GM19452 (cell line): ENCODE measurements around the gene CRYGS.
"Not testable (repeated sequence)": the region's sequence is repeated elsewhere in the genome, so short reads cannot be mapped to it uniquely, and the experiment has no call there.

ENCODE experiments used
- ATAC-seq: cut with Tn5 transposase; IDR thresholded peaks from one replicate; pipeline ENCODE4 v1.9.1; 2021; ENCODE audit not compliant: unreplicated experiment

Gene CRYGS

GRCh38 chr3:186544281-186544680 is at the start of gene CRYGS:
Gene CRYGS, minus strand, starts transcription at chr3:186544380. Its CDS starts 54 bp downstream, at chr3:186544326.
- no peak for ATAC-seq

- ATAC-seq: no peak
Observed at GRCh38 chr3:186593862-186594261, 49.7 kb upstream of the CRYGS start.

- no peak for ATAC-seq
Observed at GRCh38 chr3:186592682-186593081, 48.5 kb upstream of the CRYGS start.

GRCh38 chr3:186590580-186591295 is 46.6 kb upstream of the CRYGS start:
- no peak for ATAC-seq

GRCh38 chr3:186589856-186590579 is 45.8 kb upstream of the CRYGS start:
- ATAC-seq: no peak

GRCh38 chr3:186589121-186589520 is 44.9 kb upstream of the CRYGS start:
- ATAC-seq: no peak

GRCh38 chr3:186588632-186589031 is 44.5 kb upstream of the CRYGS start:
- ATAC-seq: no peak

- no peak for ATAC-seq
Observed at GRCh38 chr3:186587183-186587582, 43.0 kb upstream of the CRYGS start.

- ATAC-seq: not testable (repeated sequence)
Observed at GRCh38 chr3:186586245-186586644, 42.1 kb upstream of the CRYGS start.

GRCh38 chr3:186583831-186584230 is 39.7 kb upstream of the CRYGS start:
- ATAC-seq: no peak

GRCh38 chr3:186582541-186582940 is 38.4 kb upstream of the CRYGS start:
- ATAC-seq: no peak

- ATAC-seq: no peak
Observed at GRCh38 chr3:186580785-186581184, 36.6 kb upstream of the CRYGS start.

GRCh38 chr3:186577521-186577920 is 33.3 kb upstream of the CRYGS start:
- ATAC-seq: no peak

- ATAC-seq: no peak
Observed at GRCh38 chr3:186571644-186572013, 27.4 kb upstream of the CRYGS start.

GRCh38 chr3:186570941-186571643 is 26.9 kb upstream of the CRYGS start:
- no peak for ATAC-seq

- peak; percentile 83 for ATAC-seq
Observed at GRCh38 chr3:186570096-186570940, 26.1 kb upstream of the CRYGS start, which contains the start of gene DNAJB11. Gene DNAJB11, plus strand, starts transcription at chr3:186570720. Its CDS starts 178 bp downstream, at chr3:186570898.

- no peak for ATAC-seq
Observed at GRCh38 chr3:186569779-186570095, 25.6 kb upstream of the CRYGS start.

- ATAC-seq: not testable (repeated sequence)
Observed at GRCh38 chr3:186569361-186569760, 25.2 kb upstream of the CRYGS start.

- ATAC-seq: peak; percentile 51
Observed at GRCh38 chr3:186567072-186567921, 23.1 kb upstream of the CRYGS start, which contains the start of gene TBCCD1. Gene TBCCD1, minus strand, starts transcription at chr3:186567339. Its CDS starts 3,010 bp downstream, at chr3:186564329.

GRCh38 chr3:186566772-186567071 is 22.5 kb upstream of the CRYGS start:
- ATAC-seq: no peak
